ENCODE data around the gene PTRH1.

Gene PTRH1

DNA sequence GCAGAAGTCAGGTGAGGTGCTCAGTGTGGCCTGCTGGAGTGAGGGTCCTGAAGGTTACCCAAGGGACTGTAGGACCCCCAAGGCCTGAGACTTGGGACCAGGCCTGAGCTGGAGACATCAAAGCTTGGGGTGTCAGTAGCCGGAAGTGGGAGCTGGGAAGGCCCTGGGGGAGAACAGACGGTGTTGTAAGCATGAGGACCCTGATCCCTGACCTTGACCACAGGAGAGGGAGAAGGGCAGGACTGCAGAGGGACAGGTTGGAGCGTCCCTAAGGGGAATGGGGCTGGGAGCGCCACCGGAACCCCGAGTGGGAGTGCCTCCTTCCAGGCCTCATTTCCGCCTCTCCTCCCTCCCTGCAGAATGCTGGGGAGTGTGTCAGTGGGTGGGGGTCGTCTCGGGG lies 949 bp upstream of the PTRH1 start:
- no peak for DNase-seq

DNA sequence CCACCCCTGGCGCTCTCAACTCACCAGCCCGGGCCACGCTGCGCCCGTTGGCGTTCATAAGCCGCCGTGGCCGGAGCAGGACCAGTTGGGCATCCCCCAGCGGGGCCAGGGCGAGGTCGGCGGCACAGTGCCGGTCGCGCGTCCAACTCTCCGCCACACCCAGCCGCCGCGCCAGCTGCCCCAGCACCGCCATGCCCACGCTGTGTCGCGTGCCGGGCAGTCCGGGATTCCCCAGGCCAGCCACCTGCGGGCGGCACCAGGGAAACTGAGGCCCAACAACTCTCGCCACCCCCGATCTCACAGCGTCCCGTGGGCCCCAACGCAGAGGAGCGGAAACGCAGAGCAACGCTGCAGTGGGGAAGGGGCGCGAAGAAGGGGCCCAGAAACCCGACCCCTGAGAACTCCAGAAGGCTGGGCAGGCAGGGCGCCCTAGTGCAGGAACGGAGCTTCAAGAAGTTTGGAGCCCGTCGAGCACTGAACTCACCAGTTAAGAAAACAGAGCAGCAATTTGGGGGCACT lies 453 bp downstream of the PTRH1 start:
- DNase-seq, result no peak

DNA sequence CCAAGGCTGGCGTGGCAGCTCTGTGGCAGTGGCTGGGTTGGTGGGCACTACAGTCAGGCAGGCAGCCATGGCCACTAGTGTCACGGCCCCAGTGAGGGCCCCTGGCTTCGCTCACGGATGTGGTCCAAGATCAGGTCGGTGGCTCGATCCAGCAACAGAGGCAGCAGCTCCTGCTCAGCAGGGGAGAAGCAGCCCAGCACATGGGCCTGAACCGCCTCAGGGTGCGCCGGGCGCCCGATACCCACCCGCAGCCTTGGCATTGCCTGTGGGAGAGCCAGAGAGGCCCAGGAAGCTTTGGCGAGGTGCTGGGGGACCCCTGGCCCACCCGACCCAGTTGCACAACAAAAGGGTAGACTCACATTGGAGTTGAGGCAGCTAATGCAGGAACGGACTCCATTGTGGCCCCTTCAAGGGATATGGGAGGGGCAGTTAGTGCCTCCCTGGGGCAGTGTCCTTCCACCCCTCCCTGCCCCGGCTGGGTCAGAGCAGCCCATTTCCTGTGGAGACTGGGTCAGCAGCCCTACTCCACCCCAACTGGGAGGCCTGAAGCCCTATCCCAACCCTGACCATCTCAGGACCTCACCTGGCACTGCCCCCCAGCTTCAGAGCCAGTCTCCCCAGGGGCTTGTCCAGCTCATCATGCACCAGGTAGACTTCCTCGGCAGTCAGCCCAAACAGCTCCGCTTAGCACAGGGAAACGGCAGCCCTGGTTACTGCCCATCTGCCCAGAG lies 1.3 kb downstream of the PTRH1 start:
- no peak for DNase-seq

DNA sequence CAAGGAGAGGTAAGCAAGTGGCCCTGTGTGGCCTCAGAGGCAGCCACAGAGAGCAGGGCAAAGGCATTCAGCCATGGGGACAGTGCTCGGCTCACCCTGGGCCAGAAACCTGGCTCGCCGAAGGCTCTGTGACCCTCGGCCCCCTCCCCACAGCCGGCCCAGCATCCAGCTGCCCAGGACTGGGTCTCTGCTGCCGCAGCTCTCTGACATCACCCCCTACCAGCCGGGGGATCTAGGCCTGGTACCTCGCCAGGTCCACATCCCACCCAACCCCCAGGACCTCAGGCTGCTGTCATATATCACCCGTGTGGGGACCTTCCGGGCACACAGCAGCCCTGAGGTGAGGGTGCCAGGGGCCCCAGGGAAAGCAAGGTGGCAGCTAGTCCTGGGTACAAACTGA lies 2.6 kb downstream of the PTRH1 start:
- DNase-seq, result no peak

DNA sequence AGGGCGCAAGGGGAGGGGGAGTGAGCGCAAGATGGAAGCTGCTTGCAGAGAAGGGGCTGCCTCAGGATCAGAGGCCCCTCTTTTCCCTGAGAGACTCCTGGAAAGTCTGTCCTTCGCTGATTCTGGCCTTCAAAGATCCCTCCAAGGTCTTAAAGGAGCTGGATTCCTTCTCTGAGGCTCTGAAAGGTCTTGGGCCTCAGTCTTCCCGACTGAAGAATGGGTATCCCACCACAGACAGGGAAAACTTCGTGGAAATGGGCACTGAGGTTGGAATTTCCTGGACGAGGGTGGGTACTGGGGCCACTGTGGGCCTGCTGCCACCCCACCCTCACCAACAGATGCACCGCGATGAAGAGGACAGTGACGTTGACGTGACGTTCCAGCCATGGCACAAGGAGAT lies 3.1 kb downstream of the PTRH1 start:
- DNase-seq, result no peak

DNA sequence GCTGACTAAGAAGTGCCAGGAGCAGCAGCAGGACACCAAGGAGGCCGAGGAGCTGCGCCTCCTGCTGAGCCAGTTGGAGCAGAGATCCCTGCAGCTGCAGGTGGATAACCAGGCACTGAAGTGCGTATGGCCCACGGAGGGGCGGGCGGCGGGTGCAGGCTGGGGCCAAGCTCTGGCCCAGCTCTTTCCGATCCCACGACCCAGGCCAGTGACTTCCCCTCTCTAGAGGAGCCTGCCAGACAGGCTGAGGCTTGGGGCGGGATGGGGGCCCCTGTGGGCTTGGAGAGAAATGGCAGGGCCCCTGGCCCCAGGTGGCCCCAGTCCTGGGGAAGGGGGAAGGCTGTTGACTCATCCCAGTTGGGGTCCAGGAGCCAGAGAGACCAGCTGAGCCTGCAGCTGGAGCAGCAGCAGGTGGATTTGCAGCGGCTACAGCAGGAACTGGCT lies 3.6 kb downstream of the PTRH1 start:
- no peak for DNase-seq

DNA sequence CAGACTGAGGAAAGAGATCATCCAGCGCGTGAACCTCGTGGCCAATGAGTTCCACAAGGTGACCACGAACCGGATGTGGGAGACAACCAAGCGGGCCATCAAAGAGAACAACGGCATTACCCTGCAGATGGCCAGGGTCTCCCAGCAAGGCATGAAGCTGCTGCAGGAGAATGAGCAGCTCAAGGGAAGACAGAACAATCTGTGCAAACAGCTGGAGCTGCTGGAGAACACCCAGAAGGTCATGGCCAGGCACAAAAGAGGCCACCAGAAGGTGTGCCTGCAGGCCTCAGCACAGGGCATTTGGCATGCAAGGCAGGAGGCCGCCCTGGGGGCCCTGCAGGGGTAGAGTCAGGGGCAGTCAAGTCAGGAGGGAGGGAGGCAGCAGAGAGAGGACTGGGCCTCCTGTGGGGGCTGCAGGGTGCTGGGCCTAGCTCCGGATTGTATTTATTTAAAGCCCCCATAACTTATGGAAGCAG lies 4.2 kb downstream of the PTRH1 start:
- DNase-seq, result no peak

DNA sequence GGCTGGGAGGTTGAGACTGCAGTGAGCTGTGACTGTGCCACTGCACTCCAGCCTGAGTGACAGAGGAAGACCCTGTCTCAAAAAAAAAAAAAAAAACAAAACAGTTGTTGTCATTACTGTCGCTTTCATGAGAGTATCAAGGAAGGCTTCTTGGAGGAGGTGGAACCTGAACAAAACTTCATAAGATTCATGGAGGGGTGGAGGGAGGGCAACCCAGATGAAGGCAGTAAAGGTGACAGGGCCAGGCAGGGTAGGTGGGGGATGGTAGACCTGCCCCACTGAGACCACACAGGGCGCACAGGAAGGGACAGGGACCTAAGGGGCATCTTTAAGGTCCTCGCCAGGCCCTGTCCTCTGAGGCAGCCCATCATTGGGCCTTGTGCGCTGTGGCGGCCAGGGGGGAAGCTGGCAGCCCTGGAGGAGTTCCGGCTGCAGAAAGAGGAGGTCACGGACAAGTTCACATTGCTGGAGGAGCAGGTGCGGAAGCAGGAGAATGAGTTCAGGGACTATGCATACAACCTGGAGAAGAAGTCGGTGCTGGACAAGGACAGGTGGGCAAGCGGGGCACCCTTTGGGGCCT lies 5.2 kb downstream of the PTRH1 start:
- DNase-seq, result no peak

DNA sequence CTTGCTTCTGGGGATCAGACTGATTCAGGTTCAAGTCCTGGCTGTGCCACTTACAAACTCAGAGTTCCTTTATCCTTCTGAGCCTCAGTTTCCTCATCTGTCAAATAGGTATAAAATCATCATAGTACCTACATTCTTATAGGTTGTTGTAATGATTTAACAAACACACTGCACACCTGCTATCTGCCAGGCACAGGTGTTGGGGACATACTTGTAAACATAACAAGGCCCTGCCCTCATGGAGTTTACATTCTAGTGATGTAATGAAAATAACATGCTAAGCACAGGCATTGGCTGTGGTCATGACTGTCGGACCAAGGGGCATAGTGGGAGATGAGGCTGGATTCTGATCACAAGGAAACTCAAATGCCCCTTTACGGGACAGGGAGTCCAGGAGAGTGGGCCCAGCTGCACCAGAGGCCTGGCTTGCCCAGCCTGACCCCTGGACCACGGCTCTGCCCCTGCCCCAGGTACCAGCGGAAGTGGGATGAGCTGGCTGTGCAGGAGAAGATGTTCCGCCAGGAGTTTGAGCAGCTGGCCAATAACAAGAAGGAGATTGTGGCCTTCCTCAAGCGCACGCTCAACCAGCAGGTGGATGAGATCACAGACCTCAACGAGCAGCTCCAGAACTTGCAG lies 6.4 kb downstream of the PTRH1 start:
- no peak for DNase-seq

DNA sequence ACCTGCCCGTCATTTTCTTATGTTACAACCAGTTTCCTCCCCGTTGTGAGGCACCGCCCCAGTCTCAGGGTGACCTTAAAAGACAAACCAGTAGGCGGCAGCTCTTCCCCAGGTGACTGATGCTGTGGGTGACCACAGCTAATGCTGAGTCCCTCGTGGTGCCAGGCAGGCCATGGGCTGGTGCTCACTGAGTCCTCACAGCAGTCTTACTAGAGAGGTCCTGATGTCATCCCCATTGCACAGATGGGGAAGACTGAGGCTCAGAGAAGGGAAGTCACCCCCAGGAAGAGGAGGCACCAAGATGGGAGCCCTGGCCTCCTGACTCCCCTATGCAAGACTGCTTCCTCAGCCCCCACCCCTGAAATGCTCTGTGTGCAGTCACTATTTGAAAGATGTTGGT lies 7.7 kb downstream of the PTRH1 start:
- no peak for DNase-seq

DNA sequence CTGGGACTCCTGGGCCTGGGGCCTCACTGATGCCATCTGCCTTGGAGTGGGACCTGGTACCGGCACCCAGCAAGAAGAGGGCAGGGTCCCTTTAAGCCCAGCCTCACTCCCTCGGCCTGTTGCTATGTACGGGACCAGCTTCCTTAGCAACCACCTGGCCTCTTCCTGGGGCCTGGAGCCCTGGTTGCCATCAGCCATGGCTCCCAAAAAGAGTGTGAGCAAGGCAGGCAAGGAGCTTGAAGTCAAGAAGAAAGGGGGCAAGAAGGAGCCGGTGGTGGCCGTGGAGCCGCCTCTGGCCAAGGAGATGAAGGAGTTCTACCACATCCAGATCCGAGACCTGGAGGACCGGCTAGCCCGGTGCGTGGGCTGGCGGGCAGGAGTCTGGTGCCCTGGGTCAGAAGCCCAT lies 8.6 kb downstream of the PTRH1 start, which contains the start of gene CFAP157:
CFAP157 (plus strand) TSS at position 153 of the 406 bp plus-strand sequence; CDS start at position 197, 44 bp downstream.
- DNase-seq, result no peak

DNA sequence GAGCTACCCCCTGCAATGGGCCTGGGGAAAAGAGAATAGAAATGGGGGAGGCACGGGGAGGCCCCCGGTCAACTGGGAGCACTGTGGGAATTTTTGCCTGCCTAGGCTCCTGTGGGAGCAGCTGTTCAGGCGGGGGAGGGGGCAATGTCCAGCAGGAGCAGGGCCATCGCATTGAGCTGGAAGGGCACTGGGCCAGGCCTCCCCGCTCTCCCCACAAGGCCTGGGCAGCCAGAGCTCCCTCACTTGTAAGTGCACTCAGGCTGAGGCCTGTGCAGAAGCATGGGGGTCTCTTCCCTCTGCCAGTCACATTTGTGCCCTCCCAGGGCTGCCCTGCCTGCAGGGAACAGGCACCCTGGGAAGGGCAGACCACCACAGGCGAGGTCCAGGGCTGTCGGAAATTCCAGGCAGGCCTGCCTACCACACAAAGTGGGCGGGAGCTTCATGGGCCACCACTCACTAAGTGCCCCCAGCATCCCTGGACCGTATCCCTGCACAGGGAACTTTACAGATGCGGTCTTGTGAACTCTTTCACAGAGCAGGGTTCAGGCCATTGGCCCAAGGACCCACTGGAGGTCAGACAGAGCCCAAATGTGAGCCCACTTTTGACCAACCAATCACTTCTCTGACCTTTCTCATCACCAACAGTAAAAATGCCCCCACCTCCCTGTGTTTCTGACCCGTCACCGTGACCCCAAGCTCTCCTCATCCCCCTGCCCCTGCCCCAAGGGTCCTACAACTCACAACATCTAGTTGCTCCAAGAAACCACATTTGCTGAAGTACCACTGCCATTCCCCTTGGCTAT lies 9.7 kb downstream of the PTRH1 start:
- no peak for DNase-seq

DNA sequence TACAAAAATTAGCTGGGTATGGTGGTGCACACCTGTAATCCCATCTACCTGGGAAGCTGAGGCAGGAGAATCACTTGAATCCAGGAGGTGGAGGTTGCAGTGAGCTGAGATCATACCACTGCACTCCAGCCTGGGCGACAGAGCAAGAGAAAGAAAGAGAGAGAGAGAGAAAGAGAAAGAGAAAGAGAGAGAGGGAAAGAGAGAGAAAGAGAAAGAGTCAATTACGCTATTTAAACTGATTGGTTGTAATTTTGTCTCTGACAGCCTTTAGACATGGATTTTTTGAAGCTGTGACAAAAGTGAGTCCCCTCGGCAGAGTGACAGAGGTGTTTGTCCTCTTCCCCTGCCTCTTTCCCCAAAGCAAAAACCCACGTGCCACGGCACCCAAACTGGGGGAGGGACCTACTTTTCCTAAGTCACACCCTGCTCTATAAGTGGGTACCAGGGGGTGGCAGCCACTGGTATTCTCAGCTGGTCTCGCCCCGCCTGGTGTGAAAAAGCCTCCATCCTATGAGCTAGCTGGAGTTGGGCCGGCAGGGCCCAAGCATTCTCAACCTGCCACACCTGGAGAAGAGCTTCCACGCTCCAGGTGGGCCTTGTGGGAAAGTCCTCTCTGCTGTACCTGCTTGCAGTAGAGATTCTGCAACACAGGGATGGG lies 12.0 kb downstream of the PTRH1 start:
- DNase-seq, result no peak

DNA sequence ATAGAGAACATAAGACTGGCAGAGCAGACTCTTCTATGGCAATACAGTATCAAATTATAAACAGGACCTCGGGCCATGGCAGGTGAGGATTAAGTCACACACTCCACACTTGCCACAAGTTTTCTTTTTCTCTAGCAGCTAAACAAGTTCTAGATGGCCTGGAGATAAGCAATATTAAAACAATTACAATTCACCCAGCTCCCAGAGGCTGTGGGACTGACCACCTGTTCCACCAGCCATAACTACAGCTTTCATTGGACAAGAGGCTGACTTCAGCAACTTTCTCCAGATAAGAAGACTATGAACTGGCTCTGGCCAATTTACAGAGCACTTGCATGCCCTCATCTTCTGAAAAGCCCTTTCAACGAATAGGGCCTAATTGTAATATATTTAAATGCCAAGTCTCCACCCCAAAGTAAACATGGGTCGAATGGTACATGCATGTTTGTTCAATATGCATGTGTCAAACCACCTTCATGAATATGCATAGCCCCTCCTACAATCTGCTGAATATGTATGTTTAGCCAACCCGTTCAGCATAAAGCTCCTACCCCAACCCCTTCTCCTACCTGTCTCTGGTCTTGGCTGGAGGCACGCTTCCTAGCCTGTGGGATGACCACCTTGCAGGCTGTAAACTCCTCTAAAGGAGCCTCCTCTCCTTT lies 14.7 kb downstream of the PTRH1 start:
- DNase-seq, result no peak

DNA sequence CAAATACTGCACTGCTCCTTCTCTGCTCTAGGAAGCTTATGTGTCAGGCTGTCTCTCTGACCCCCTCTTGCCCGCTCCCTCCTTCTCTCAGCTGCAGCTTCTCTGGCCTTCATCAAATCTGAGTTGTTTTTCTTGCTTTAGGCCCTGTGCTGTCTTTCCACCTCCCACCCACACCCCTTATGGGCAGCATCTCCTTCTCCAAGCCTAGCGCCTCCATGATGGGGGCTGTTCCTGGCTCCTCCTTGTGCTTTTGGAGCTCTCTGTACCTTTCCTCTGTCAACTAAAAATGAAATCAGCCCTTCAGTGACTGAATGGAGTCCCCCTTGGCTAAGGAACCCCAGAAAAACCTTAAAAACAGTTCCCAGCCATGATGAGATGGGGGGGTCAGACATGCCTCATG lies 15.3 kb downstream of the PTRH1 start:
- no peak for DNase-seq

DNA sequence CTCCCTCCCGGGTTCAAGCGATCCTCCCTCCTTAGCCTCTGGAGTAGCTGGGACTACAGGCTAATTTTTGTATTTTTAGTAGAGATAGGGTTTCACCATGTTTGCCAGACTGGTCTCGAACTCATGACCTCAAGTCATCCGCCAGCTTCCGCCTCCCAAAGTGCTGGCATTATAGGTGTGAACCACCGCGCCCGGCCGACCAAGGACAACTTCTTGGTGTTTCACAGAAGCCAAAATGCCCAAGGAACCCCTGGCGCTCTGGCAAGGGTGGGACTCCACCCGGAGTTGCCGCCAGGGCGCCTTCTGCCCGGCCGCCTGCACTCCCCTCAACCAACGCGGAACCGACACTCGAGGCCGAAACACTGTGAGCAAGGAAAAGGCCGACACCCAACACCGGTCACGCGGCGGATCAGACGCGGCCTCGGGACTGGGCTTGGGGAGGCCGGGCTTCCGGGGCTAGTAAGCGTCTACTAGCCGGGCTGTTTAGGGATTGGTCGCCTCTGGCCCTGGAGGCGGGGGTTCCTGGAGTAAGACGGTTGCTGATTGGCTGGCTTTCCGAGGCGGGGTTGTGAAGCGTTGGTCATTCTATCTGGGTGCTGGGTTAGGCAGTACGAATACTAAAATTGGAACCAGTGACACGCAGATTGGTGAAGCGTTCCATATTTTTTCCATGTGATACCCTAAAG lies 16.3 kb downstream of the PTRH1 start:
- peak; percentile 56 to 81 (median 74) for DNase-seq

DNA sequence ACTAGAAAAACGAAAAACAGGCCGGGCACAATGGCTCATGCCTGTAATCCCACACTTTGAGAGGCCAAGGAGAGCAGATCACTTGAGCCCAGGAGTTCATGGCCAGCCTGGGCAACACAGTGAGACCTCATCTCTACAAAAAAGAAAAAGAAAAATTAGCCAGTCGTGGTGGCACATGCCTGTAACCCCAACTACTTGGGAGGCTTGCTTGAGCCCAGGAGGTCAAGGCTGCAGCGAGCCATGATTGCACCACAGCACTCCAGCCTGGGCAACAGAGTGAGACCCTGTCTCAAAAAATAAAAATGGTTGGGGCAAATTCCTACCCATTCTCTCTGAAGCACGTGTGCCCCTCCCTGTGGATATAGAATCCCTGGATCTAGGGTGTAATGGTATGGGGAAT lies 17.1 kb downstream of the PTRH1 start:
- DNase-seq, result no peak

DNA sequence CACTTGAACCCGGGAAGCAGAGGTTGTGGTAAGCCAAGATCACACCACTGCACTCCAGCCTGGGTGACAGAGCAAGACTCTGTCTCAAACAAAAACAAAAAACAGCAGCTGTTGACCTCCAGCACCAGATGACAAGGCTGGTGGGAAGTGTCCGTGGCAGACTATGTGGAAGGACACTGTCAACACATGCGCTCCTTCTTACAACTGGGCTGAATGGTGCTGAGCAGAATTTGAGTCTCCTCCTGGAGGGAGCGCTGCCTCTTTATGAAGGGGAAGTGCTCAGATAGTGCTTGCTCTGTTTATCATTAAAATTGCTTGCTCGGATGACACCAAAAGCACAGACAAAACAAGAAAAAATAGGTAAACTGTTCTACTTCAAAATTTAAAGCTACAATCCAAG lies 17.9 kb downstream of the PTRH1 start:
- no peak for DNase-seq

DNA sequence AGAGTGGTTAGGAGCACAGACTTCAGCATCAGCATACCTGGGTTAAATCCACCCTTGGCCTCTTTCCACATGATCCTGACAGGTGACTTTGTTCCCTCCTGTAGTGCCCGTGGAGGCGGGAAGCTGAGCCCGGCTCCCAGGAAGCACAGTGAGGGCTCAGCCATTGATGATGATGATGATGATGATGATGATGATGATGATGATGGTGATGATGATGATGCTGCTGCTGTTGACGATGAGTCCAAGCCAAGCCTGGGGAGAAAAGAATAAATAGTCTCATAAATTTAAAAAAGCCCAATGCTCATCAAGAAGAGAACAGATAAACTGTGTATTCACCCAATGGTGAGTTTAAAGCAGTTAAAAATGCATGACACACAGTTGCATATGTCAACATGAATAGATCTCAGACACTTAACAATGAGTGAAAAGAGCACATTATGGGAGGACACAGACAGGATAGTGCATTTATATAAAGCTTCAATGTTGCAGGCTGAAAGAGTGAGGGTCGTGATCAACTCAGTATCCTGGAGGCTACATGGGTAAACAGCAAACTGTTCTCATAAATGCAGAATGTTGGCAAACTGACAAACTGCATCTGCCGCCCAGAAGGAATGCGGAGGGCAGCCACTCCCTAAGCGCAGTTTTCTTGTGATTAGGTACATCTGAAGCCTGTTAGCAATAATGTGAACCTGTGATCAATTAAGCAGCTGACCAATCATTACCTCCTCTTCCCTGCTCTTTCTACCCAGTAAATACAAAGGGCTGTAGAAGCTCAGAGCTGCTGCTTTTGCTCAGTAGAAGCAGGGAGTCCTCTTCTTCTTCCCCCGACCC lies 20.4 kb downstream of the PTRH1 start:
- no peak for DNase-seq

DNA sequence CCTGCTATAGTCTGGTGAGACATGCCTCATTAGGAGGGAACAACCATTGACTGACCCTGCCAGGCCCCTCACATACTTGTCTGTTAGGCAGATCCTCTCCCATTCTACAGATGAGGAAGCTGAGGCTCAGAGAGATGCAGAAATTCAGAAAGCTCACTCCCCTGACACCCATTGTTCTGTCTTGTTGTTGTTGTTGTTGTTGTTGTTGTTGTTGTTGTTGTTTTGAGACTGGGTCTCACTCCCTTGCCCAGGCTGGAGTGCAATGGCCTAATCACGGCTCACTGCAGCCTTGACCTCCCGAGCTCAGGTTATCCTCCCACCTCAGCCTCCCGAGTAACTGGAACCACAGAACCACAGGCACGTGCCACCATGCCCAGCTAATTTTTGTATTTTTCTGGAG lies 21.8 kb downstream of the PTRH1 start:
- no peak for DNase-seq
